ENCODE measurements around the gene FOXO4. TPM values are rescaled to one million over a fixed set of nuclear protein-coding genes. Genes with fewer than 3 reads are reported as not detected.

The FOXO4 gene
- polyA plus RNA-seq, 1 donor (not counting 4 experiments of a cell fraction or from before 2014, with no cell fraction given) = 1.6 TPM

GRCh38 chrX:71091263-71091662, 4.4 kb upstream of the FOXO4 start:
- Histone ChIP-seq H3K27ac (ENCODE audit: control insufficient read depth, insufficient read depth, low read length) (no peak overlapping the region), H3K4me1 (ENCODE audit: control insufficient read depth, extremely low read depth, insufficient read depth, low read length) (no peaks in the 10 kb centered on the region), H3K4me3 (ENCODE audit: control insufficient read depth in 2 of 3, extremely low read depth in 1 of 3, insufficient read depth in 2 of 3, low read depth in 1 of 3, low read length in 3 of 3) (no peak overlapping the region), H3K9ac (ENCODE audit: control insufficient read depth, extremely low read depth, insufficient read depth, low read length) (no peak overlapping the region), H3K9me1 (ENCODE audit: control insufficient read depth, extremely low read depth, insufficient read depth, low read length) (no peaks in the 10 kb centered on the region), H3K36me3 (ENCODE audit: control insufficient read depth in 2 of 2, extremely low read depth in 1 of 2, insufficient read depth in 2 of 2, low read length in 2 of 2) (no peaks in the 10 kb centered on the region), H3K9me3 (ENCODE audit: control insufficient read depth, low read depth, low read length) (no peaks in the 10 kb centered on the region), H3K79me2 (ENCODE audit: control insufficient read depth, insufficient read depth, low read length) (no peaks in the 10 kb centered on the region), H3K4me2 (ENCODE audit: control insufficient read depth, extremely low read depth, insufficient read depth, low read depth, low read length) (no peak overlapping the region), H3K27me3 (ENCODE audit: control insufficient read depth, extremely low read depth, insufficient read depth, low read length) (no peaks in the 10 kb centered on the region), H2AFZ (ENCODE audit: control insufficient read depth, low read length) (no peak overlapping the region), H4K20me1 (ENCODE audit: control insufficient read depth, extremely low read depth, insufficient read depth, low read length) (no peaks in the 10 kb centered on the region)
- FAIRE-seq = no peak
- dilution Hi-C loops (cut with MboI; ENCODE audit: extremely low pct_ligation_motif_present, low sequenced_read_pairs) = no loop called here
- no peak for DNase-seq (ENCODE audit: low read depth, low spot score)
- TF ChIP-seq CTCF (optimal IDR thresholded peaks at IDR 0.05 in 1 of 3, IDR thresholded peaks at IDR 0.05 in 1 of 3, conservative IDR thresholded peaks at IDR 0.05 in 1 of 3; ENCODE audit: extremely low read depth in 1 of 3, insufficient read depth in 2 of 3, low read length in 3 of 3) = no peak
- no peak for TF ChIP-seq EZH2 (IDR thresholded peaks at IDR 0.05; ENCODE audit: low read length)

- peak overlapping the region; percentile 63 for H3K4me2 ChIP-seq (ENCODE audit: control insufficient read depth, extremely low read depth, insufficient read depth, low read depth, low read length)
- DNase-seq (ENCODE audit: low read depth, low spot score) (no peak), FAIRE-seq (peak; percentile 41)
- H3K79me2 ChIP-seq (ENCODE audit: control insufficient read depth, insufficient read depth, low read length) = no peaks in the 10 kb centered on the region
- no peaks in the 10 kb centered on the region for H4K20me1 ChIP-seq (ENCODE audit: control insufficient read depth, extremely low read depth, insufficient read depth, low read length)
- no peak overlapping the region for H3K27ac ChIP-seq (ENCODE audit: control insufficient read depth, insufficient read depth, low read length)
- no peaks in the 10 kb centered on the region for H3K9me3 ChIP-seq (ENCODE audit: control insufficient read depth, low read depth, low read length)
- H3K4me1 ChIP-seq (ENCODE audit: control insufficient read depth, extremely low read depth, insufficient read depth, low read length) = no peaks in the 10 kb centered on the region
- H3K9ac ChIP-seq (ENCODE audit: control insufficient read depth, extremely low read depth, insufficient read depth, low read length) = peak overlapping the region; percentile 67
- peak overlapping the region; percentile 87 for H2AFZ ChIP-seq (ENCODE audit: control insufficient read depth, low read length)
- TF ChIP-seq CTCF (optimal IDR thresholded peaks at IDR 0.05 in 1 of 3, IDR thresholded peaks at IDR 0.05 in 1 of 3, conservative IDR thresholded peaks at IDR 0.05 in 1 of 3; ENCODE audit: extremely low read depth in 1 of 3, insufficient read depth in 2 of 3, low read length in 3 of 3) (no peak), EZH2 (IDR thresholded peaks at IDR 0.05; ENCODE audit: low read length) (no peak)
- no peaks in the 10 kb centered on the region for H3K27me3 ChIP-seq (ENCODE audit: control insufficient read depth, extremely low read depth, insufficient read depth, low read length)
- peak overlapping the region; percentile 46 to 70 (median 48) for H3K4me3 ChIP-seq (ENCODE audit: control insufficient read depth in 2 of 3, extremely low read depth in 1 of 3, insufficient read depth in 2 of 3, low read depth in 1 of 3, low read length in 3 of 3)
- no peaks in the 10 kb centered on the region for H3K9me1 ChIP-seq (ENCODE audit: control insufficient read depth, extremely low read depth, insufficient read depth, low read length)
- dilution Hi-C loops (cut with MboI; ENCODE audit: extremely low pct_ligation_motif_present, low sequenced_read_pairs) = no loop called here
- H3K36me3 ChIP-seq (ENCODE audit: control insufficient read depth in 2 of 2, extremely low read depth in 1 of 2, insufficient read depth in 2 of 2, low read length in 2 of 2) = no peaks in the 10 kb centered on the region
Observed at GRCh38 chrX:71095033-71095432, 618 bp upstream of the FOXO4 start.

Data from keratinocyte (primary cell).